ENCODE measurements around the gene EXOC6B.

The EXOC6B gene

DNA sequence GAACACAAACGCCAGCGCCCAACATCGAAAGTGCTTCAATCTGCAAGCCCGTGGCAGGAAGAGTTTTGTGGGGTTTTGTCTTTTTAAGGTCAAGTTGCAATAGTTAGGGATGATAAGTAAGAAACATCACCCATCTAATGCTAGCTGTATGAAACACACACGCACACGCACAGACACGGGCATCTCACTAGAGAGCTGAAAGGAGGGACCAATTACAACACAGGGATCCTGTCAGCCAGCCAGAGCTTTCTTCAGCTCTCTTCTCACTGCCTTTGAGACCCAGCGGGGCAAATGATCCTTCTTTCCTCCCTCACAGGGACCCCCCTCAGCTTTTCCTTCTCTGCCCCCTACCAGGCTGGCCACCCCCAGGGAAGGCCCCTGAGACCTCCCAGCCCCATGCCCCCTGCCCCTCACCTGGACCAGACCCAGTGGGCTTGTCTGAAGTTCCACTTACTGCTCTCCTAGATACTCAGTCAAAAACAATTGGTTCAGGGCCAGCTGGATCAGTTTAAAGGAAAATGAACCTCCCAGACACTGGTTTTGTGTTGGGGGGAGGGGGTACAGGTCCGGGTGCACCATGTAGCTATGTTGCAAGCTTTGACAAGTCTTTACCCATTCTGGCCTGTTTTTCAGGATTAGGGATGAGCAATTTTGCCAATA is 696.0 kb downstream of the EXOC6B start:
- DNase-seq = no peak

DNA sequence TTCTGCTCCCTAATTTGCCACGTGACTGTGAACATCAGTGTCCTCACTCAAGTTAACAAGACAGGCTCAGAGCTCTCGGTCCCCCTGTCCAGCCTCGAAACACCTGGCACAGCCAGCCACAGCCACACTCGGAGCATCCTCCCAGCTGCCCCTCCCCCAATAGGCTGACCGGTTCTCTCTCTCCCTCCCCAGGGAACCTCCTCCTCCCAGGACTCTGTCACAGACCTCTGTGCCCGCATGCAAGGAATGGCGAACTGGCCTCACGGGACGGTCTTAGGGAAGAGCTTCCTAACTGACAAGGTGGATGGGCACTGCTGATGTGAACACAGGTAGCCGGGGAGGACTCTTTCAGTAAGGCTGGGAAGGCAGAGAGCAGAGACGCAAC is 697.0 kb downstream of the EXOC6B start:
- DNase-seq = no peak

GRCh38 chr2:72128059-72128842 is 697.6 kb downstream of the EXOC6B start:
- no peak for DNase-seq

GRCh38 chr2:72127401-72128058 is 698.3 kb downstream of the EXOC6B start:
- no peak for DNase-seq

DNA sequence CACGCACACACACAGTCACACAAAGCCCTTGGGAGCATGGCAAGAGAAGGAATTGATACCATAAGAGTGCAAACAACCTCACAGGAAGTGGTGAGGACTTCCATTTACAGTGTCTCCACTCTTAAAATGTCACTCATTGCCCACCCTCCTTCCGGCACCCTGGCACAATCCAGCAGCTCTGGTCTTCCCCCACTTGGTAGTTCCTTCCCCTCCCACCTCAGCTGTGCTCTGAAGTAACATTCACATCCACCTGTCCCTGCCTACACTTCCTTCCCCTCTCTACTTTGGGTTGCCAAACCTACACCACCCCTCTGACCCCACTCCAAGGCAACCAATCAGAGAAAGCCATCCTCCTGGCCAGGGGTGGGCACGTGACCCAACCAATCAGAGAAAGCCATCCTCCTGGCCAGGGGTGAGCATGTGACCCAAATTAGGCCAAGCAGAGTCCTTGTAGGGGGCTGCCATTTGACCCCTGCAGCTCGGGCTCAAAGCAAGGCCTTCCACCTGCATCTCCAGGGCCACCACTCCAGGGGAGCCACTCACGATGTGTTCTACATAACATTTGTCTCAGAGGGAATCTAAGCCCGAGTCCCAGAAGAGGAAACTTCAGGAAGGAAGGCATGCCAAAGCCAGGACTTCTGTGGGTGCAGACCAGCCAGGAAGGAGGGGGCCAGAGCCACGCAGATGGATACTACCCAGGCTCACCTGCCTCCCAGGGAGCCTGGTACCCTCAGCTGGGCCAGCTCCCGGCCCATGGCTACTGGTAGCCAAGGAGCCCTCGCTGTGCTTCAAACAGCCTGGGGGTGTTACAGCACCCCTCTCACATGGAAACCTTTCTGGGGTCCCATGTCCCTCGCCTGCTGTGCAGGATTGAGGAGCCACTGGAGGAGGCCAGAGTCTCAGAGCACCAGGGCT is 699.4 kb downstream of the EXOC6B start:
- DNase-seq = no peak

Measured in SIG-M5 (cell line).